Endodermal cell (in vitro differentiated cells): ENCODE data around the gene IFITM1. TPM values are rescaled to one million over a fixed set of nuclear protein-coding genes. Genes with fewer than 3 reads are reported as not detected.

ENCODE experiments used
- DNase-seq: peaks from one replicate; pipeline ENCODE4 v3.0.0-alpha.2; 2017
- H3K27ac ChIP-seq: 2 replicates; pipeline ENCODE4 v1.5.1; 2013; ENCODE audit warnings: mild to moderate bottlenecking, low read depth, low read length, moderate library complexity
- H3K27me3 ChIP-seq: 2 replicates; pipeline ENCODE4 v1.6.1; 2013; ENCODE audit warnings: mild to moderate bottlenecking, low read length, moderate library complexity; ENCODE audit not compliant: insufficient read depth, control insufficient read depth, poor library complexity, severe bottlenecking
- H3K36me3 ChIP-seq: 2 replicates; pipeline ENCODE4 v1.7.0; 2013; ENCODE audit warnings: mild to moderate bottlenecking, low read length, moderate library complexity; ENCODE audit not compliant: control insufficient read depth, insufficient read depth
- H3K4me1 ChIP-seq: one replicate; pipeline ENCODE4 v1.7.0; 2013; ENCODE audit warnings: low read length; ENCODE audit not compliant: control insufficient read depth, insufficient read depth
- H3K4me3 ChIP-seq: 2 replicates; pipeline ENCODE4 v1.5.1; 2013; ENCODE audit warnings: mild to moderate bottlenecking, low read length, moderate library complexity
- H3K9ac ChIP-seq: 2 replicates; pipeline ENCODE4 v1.6.1; 2013; ENCODE audit warnings: mild to moderate bottlenecking, low read length, moderate library complexity; ENCODE audit not compliant: poor library complexity, severe bottlenecking; ENCODE audit errors: extremely low read depth
- H3K9me3 ChIP-seq: 2 replicates; pipeline ENCODE4 v1.6.1; 2013; ENCODE audit warnings: mild to moderate bottlenecking, low read length, moderate library complexity; ENCODE audit not compliant: control insufficient read depth
- H3K27ac Mint-ChIP-seq: 2 replicates; pipeline ENCODE4 v1.8.0; 2020; ENCODE audit warnings: mixed read lengths
- H3K27me3 Mint-ChIP-seq: 2 replicates; pipeline ENCODE4 v1.8.0; 2021; ENCODE audit warnings: mild to moderate bottlenecking, mixed read lengths; ENCODE audit not compliant: insufficient read depth
- H3K36me3 Mint-ChIP-seq: 2 replicates; pipeline ENCODE4 v1.8.0; 2020; ENCODE audit warnings: low read depth, mixed read lengths
- H3K4me1 Mint-ChIP-seq: 2 replicates; pipeline ENCODE4 v1.8.0; 2020; ENCODE audit warnings: mixed read lengths
- H3K4me3 Mint-ChIP-seq: 2 replicates; pipeline ENCODE4 v1.8.0; 2020; ENCODE audit warnings: mild to moderate bottlenecking, moderate library complexity, mixed read lengths
- H3K9me3 Mint-ChIP-seq: 2 replicates; pipeline ENCODE4 v1.8.0; 2020; ENCODE audit warnings: mild to moderate bottlenecking, mixed read lengths
- CTCF ChIP-seq: fragments of 200-600 bp; sonication (generic); conservative IDR thresholded peaks from 2 replicates; pipeline ENCODE4 v1.5.0; 2021; ENCODE audit warnings: antibody characterized with exemption, mild to moderate bottlenecking
- WGBS, 2 experiments: methylation state at CpG; one replicate each; pipeline versions ENCODE4 v1.1.5 to v1.1.7; 2013; ENCODE audit warnings: missing lambda C conversion rate in 2 of 2, mixed read lengths in 1 of 2; ENCODE audit not compliant: insufficient coverage in 1 of 2, insufficient read length in 1 of 2; 5-methylcytosine and 5-hydroxymethylcytosine counted together
- total RNA-seq, 2 donors: library from RNA; stranded (reverse); fragmentation: NEBNext Ultra II Directional in 1 of 2; extraction: Animal tissue kit (Norgen Biotek cat#: 25700) in 1 of 2; gene quantifications; 2 replicates in 1 of 2; 3 replicates in 1 of 2; pipeline ENCODE4 v1.2.1, GENCODE V29; 2021

IFITM1 gene
- total RNA-seq, 2 donors from 2014 or later = 211 to 558 TPM

DNA sequence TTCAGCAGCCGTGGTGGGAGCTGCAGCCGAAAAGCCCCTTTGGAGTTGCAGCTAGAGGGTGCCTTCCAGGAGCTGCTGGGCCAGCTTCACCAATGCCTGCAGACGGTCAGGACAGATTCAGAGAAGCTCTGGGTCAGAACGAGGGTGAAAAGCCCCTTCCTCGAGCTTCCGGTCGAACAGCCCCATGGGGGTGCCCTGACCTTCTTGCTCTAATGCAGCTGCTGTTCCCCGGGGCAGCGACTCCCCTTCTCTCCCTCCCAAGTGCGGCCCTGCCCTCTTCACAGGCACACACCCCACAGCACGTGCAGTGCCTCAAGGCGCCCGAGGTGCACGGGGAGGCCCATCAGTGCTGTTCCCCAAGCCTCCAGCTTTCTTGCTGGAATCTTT, 16.5 kb downstream of the IFITM1 start:
- H3K36me3 ChIP-seq = no peaks in the 10 kb centered on the region
- DNase-seq = peak; percentile 51
- peaks cover 4% of the 10 kb centered on the region for H3K4me1 ChIP-seq
- Mint-ChIP-seq H3K4me1 (peaks cover 25% of the 10 kb centered on the region), H3K27ac (no peak overlapping the region), H3K27me3 (peaks cover 3% of the 10 kb centered on the region), H3K9me3 (peaks cover 41% of the 10 kb centered on the region), H3K36me3 (peaks cover 12% of the 10 kb centered on the region), H3K4me3 (no peak overlapping the region)
- no peak overlapping the region for H3K9ac ChIP-seq
- no peak overlapping the region for H3K4me3 ChIP-seq
- H3K27me3 ChIP-seq = no peaks in the 10 kb centered on the region
- peaks cover 19% of the 10 kb centered on the region for H3K9me3 ChIP-seq
- WGBS, 2 experiments = 81 to 89% methylated on average over 5 to 14 of the region's 14 CpGs
- no peak for TF ChIP-seq CTCF
- H3K27ac ChIP-seq = no peak overlapping the region

DNA sequence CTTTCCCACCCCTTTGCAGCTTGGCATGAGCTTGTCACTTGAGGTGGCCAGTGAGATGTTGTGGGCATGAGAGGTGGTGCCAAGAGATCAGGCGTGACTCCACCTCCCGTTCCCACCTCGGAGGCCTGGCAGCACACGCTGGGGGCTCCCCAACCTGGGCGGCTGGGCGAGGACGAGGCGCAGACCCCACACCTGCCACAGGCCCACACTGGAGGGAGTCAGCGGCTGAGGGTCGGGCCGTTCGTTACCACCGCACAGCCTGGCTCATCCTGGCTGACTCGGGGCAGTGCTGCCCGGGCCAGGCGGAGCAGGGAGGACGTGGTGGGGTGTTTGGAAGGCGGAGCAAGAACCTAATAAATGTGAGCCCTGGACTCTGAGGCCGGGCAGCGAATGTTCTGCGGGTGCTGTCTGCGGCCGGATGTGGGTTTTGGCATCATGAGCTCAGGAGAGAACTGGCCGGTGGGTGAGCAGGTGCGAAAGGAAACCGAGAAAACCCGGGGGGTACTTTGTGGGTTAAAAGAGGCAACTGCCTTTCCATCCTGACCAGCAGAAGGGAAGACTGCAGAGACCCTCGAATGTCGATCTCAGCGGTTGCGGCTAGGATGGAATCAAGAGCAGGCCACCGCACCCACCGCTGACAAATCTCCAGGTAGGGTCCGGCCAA, 17.0 kb downstream of the IFITM1 start:
- H3K4me3 ChIP-seq = no peak overlapping the region
- peaks cover 3% of the 10 kb centered on the region for H3K27me3 Mint-ChIP-seq
- H3K27ac Mint-ChIP-seq = no peak overlapping the region
- peaks cover 28% of the 10 kb centered on the region for H3K4me1 Mint-ChIP-seq
- no peak overlapping the region for H3K9ac ChIP-seq
- peak; percentile 36 for DNase-seq
- no peak for TF ChIP-seq CTCF
- peaks cover 12% of the 10 kb centered on the region for H3K36me3 Mint-ChIP-seq
- H3K4me1 ChIP-seq = peaks cover 4% of the 10 kb centered on the region
- H3K9me3 Mint-ChIP-seq = peaks cover 41% of the 10 kb centered on the region
- H3K27ac ChIP-seq = no peak overlapping the region
- 89 to 93% methylated on average over 17 to 34 of the region's 34 CpGs for WGBS, 2 experiments
- H3K27me3 ChIP-seq = no peaks in the 10 kb centered on the region
- peaks cover 19% of the 10 kb centered on the region for H3K9me3 ChIP-seq
- no peak overlapping the region for H3K4me3 Mint-ChIP-seq
- no peaks in the 10 kb centered on the region for H3K36me3 ChIP-seq

- peaks cover 41% of the 10 kb centered on the region for H3K9me3 Mint-ChIP-seq
- TF ChIP-seq CTCF = no peak
- H3K36me3 Mint-ChIP-seq = peaks cover 12% of the 10 kb centered on the region
- Histone ChIP-seq H3K4me1 (peaks cover 4% of the 10 kb centered on the region), H3K9me3 (peaks cover 19% of the 10 kb centered on the region), H3K9ac (no peak overlapping the region), H3K4me3 (no peak overlapping the region), H3K27ac (no peak overlapping the region), H3K36me3 (no peaks in the 10 kb centered on the region), H3K27me3 (no peaks in the 10 kb centered on the region)
- peaks cover 3% of the 10 kb centered on the region for H3K27me3 Mint-ChIP-seq
- H3K4me3 Mint-ChIP-seq = no peak overlapping the region
- WGBS, 2 experiments = 96 to 97% methylated on average over 17 to 19 of the region's 19 CpGs
- DNase-seq = peak; percentile 34
- no peak overlapping the region for H3K27ac Mint-ChIP-seq
- H3K4me1 Mint-ChIP-seq = peaks cover 28% of the 10 kb centered on the region
These were observed 17.7 kb downstream of the IFITM1 start for GRCh38 chr11:331358-332060.
